Dermis microvascular lymphatic vessel endothelial cell (primary cell): ENCODE measurements around the gene RAMP3. TPM values are rescaled to one million over a fixed set of nuclear protein-coding genes. Genes with fewer than 3 reads are reported as not detected.
A peak's percentile ranks its signal among the peaks of the same experiment; 100 is the strongest.

Source experiments
- DNase-seq, 2 donors: peaks; one replicate each; pipeline versions ENCODE4 v3.0.0 to v3.0.0-alpha.2; 2010; ENCODE audit warnings: low read depth in 2 of 2
- total RNA-seq: library from RNA; depleted of rRNA; stranded (reverse); fragments of >200 nt; gene quantifications from 2 replicates; pipeline ENCODE4 v1.2.1, GENCODE V29; 2014

RAMP3 gene
- total RNA-seq, 1 donor from 2014 or later, result 32.3 TPM

DNA sequence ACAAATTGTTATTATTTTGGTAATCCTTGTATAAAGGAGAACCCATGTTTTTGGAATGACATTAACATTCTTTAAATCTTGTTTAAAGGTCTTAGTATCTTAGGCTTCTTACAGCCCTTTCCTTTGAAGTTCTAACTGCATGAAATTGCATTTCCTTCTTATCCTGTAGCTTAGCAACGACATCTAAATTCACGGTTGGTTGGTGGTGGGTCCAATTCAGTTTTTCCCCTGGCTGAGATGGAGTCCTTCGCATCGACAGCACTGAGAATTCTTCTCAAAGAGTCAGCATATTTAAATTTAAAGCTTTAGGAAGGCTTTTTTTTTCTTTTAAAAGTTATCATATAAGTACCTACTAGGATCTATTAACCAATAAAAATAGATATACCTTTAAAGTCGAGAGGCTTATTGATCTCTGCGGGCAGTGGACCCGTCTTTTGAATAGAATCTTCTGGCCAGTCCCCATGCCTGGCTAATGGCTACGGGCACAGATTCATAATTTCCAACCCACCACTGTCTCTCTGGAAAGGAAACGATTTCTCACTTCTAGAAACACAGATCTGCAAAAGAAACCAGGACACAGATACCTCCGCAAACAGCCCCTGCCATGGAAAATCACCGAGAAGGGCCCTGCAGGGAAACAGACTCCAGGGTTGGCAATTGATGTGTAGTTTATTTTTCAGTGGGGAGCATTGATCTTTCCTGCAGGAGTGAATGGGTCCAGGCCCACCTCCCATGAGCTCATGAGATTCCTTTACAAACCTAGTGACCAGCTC lies 63.4 kb downstream of the RAMP3 start:
- DNase-seq, result no peak

- DNase-seq, result no peak
These were observed 64.5 kb downstream of the RAMP3 start for GRCh38 chr7:45221896-45222604.

GRCh38 chr7:45223078-45223477 lies 65.5 kb downstream of the RAMP3 start:
- DNase-seq, result no peak

- no peak for DNase-seq
These were observed 66.4 kb downstream of the RAMP3 start for GRCh38 chr7:45223728-45224630.

GRCh38 chr7:45224832-45225231 lies 67.2 kb downstream of the RAMP3 start:
- no peak for DNase-seq

- DNase-seq, result no peak
These were observed 67.8 kb downstream of the RAMP3 start for GRCh38 chr7:45225311-45225947.

- no peak for DNase-seq
These were observed 68.4 kb downstream of the RAMP3 start for GRCh38 chr7:45225948-45226335.

DNA sequence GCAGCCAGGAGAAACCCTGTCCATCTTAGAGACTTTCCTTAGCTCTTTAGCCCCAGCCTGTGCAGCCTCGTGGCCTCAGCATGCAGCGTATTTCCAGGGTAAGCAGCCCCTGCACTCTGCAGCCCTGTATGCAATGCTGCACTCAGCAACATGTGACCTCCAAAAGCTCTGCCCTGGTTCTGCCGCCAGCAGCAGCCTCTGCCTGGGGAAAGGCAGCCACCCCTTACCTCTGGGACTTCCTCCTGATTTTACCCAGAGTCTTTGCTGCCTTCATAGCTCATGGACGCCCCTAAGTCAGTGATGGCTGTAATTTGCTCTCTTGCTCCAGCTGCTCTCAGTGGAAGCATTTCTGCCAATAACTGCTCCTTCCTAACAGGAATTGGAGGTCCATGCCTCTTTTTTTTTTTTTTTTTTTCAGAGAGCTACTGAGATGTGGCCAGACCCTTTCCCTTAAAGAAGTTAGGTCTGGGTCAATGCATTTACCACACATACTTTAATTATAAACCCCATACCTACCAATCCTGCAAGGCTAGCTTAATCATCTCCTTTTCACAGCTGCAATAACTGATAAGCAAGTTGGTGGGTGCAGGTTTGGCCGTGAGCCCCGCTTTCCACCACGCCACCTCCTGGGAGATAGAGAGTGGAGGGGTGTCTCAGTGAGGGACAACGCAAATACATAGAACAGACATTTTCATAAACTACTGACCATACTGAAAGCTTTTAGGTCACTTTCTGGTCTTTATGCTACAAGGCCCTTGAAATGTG lies 71.7 kb downstream of the RAMP3 start:
- no peak for DNase-seq

DNA sequence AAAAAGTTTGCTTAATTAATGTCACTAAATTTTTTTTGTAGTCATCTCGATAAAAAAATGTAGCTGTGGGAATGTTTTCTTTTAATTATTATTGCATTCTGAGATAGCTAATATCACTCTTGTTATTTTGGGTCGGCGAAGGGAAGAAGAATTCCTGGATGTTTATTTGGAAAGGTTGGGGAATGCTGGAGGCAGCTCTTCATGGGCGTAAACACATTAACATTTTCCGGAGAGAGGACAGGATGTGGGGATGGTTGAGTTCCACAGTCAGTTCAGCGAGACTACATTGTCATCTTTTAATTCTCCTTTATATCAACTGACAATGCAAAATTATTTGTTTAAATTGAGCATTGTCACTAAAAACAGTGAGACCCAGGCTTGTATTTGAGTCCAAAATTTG lies 72.5 kb downstream of the RAMP3 start:
- peak; percentile 17 to 79 for DNase-seq

DNA sequence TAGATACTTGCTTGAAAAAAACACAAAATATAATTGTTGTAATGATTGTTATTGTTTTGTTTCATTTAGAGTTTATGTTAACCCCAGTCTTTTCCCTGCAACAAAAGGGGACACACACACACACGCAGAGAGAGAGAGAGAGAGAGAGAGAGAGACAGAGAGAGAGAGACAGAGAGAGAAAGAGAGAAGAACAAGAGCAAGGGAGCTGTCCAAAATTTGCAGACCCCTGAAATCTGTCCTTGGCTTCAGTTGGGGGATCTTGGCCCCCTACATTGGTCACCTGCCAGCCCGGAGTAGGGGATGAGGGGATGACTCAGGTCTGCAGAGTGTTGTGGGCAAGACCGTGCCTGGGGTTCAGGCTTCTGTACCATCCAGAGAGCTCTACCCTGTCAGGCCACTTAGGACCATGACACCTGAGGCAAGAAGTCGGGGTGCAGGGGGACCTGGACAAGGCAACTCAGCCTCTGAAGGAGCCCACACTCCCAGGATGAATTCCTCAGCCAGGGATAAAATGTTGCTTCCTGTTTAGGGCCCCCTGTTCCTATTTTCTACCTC lies 73.1 kb downstream of the RAMP3 start:
- DNase-seq, result no peak

DNA sequence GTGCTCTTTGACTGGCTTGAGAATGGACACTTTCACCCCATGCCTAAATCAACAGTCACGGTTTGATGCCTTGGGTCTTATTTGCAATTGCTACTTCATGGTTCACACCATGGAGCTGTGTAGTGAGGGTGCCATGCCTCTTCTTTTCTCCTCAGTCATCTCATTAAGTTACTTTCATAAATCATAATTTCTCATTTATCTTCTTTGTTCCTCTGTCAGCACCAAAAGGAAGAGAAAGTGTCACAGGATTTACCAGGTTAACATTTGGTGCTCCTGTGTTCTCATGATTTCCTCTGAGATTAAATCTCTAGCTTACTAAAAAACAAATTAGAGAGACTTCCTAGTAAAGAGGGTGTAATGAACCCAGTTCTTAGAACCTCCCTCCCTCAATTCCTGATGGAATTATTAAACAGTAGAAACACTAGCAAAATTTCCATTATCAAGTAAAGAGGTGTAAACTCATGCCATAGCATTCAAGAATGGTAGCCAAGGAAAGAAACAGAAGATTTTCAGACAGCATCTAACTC lies 75.7 kb downstream of the RAMP3 start:
- no peak for DNase-seq

Other genes with a start within 250 kb of the RAMP3 start
- under 0.01 and 0.13 TPM in 2 replicates for gene MYO1G, start 178.8 kb upstream of the RAMP3 start, total RNA-seq
- gene CCM2, start 157.6 kb upstream of the RAMP3 start, total RNA-seq, result 44.4 and 63.2 TPM in 2 replicates
- gene NACAD, start 68.8 kb upstream of the RAMP3 start, total RNA-seq, result 0.39 and 0.89 TPM in 2 replicates
- 55.5 and 62.8 TPM in 2 replicates for gene TBRG4, start 46.1 kb upstream of the RAMP3 start, total RNA-seq